Fibroblast of skin of right quadriceps (primary cell): Measurements from ENCODE around the gene EIF1AX.
"Not testable (repeated sequence)": the region's sequence is repeated elsewhere in the genome, so short reads cannot be mapped to it uniquely, and the experiment has no call there.

Source experiments
- DNase-seq: peaks from one replicate; pipeline ENCODE4 v3.0.0-alpha.2; 2013

EIF1AX gene

GRCh38 chrX:20141281-20142220 lies at the start of gene EIF1AX:
TSS of gene EIF1AX (minus strand) at chrX:20141838. CDS start at chrX:20141640, 198 bp downstream.
- DNase-seq, result peak; percentile 97

GRCh38 chrX:20189171-20189570 lies 47.5 kb upstream of the EIF1AX start:
- no peak for DNase-seq

- DNase-seq, result no peak
Measured at GRCh38 chrX:20181598-20182329, 40.1 kb upstream of the EIF1AX start.

- no peak for DNase-seq
Measured at GRCh38 chrX:20177093-20177492, 35.5 kb upstream of the EIF1AX start.

- DNase-seq, result no peak
Measured at GRCh38 chrX:20173856-20174255, 32.2 kb upstream of the EIF1AX start.

GRCh38 chrX:20173313-20173712 lies 31.7 kb upstream of the EIF1AX start:
- DNase-seq, result no peak

GRCh38 chrX:20171887-20172286 lies 30.2 kb upstream of the EIF1AX start:
- no peak for DNase-seq

GRCh38 chrX:20162516-20162915 lies 20.9 kb upstream of the EIF1AX start:
- not testable (repeated sequence) for DNase-seq

GRCh38 chrX:20159797-20160385 lies 18.3 kb upstream of the EIF1AX start:
- DNase-seq, result no peak

- no peak for DNase-seq
Measured at GRCh38 chrX:20151689-20152088, 10.1 kb upstream of the EIF1AX start.

- no peak for DNase-seq
Measured at GRCh38 chrX:20149326-20149725, 7.7 kb upstream of the EIF1AX start.

- no peak for DNase-seq
Measured at GRCh38 chrX:20147561-20147960, 5.9 kb upstream of the EIF1AX start.

GRCh38 chrX:20144491-20144890 lies 2.9 kb upstream of the EIF1AX start:
- peak; percentile 56 for DNase-seq

GRCh38 chrX:20143561-20143960 lies 1.9 kb upstream of the EIF1AX start:
- DNase-seq, result no peak

GRCh38 chrX:20143111-20143510 lies 1.5 kb upstream of the EIF1AX start:
- DNase-seq, result no peak

GRCh38 chrX:20140420-20140819 lies 1.2 kb downstream of the EIF1AX start:
- no peak for DNase-seq

- peak; percentile 61 for DNase-seq
Measured at GRCh38 chrX:20139966-20140365, 1.7 kb downstream of the EIF1AX start.

GRCh38 chrX:20135944-20136343 lies 5.7 kb downstream of the EIF1AX start:
- DNase-seq, result no peak

- no peak for DNase-seq
Measured at GRCh38 chrX:20132666-20133065, 9.0 kb downstream of the EIF1AX start.

- no peak for DNase-seq
Measured at GRCh38 chrX:20130357-20130756, 11.3 kb downstream of the EIF1AX start.

GRCh38 chrX:20129547-20129946 lies 12.1 kb downstream of the EIF1AX start:
- DNase-seq, result no peak

GRCh38 chrX:20128670-20129069 lies 13.0 kb downstream of the EIF1AX start:
- DNase-seq, result no peak

- DNase-seq, result not testable (repeated sequence)
Measured at GRCh38 chrX:20127440-20127839, 14.2 kb downstream of the EIF1AX start.

GRCh38 chrX:20126833-20127232 lies 14.8 kb downstream of the EIF1AX start:
- DNase-seq, result not testable (repeated sequence)
